Kidney (tissue), 14 donors: ENCODE measurements around the gene ORAI2. TPM values are rescaled to one million over a fixed set of nuclear protein-coding genes. Genes with fewer than 3 reads are reported as not detected.
"Not testable (repeated sequence)": the region's sequence is repeated elsewhere in the genome, so short reads cannot be mapped to it uniquely, and the experiment has no call there.

Experiments
- DNase-seq, 5 donors: peaks; one replicate each; pipeline ENCODE4 v3.0.0-alpha.2; 2013 to 2020
- FAIRE-seq: peaks from 2 replicates; lab custom pipeline; 2012; peaks lifted over from hg19 to GRCh38; lab: Jason Lieb, UNC
- H3K27ac ChIP-seq, 2 donors: one replicate each; pipeline ENCODE4 v1.7.0; 2013; ENCODE audit warnings: low read depth in 2 of 2, low read length in 2 of 2, inconsistent platforms in 1 of 2
- H3K27me3 ChIP-seq: one replicate; pipeline ENCODE4 v1.7.1; 2013; ENCODE audit warnings: low read length, inconsistent platforms; ENCODE audit not compliant: control insufficient read depth, insufficient read depth
- H3K36me3 ChIP-seq, 3 donors: one replicate each; pipeline versions ENCODE4 v1.7.0 to v1.7.1; 2013; ENCODE audit warnings: low read length in 3 of 3, control low read depth in 1 of 3, inconsistent platforms in 1 of 3; ENCODE audit not compliant: insufficient read depth in 3 of 3, control insufficient read depth in 2 of 3
- H3K4me1 ChIP-seq, 3 donors: one replicate each; pipeline versions ENCODE4 v1.7.0 to v1.7.1; 2013; ENCODE audit warnings: low read length in 3 of 3, inconsistent platforms in 1 of 3, low read depth in 1 of 3; ENCODE audit not compliant: control insufficient read depth in 2 of 3, insufficient read depth in 2 of 3
- H3K4me3 ChIP-seq, 3 donors: one replicate each; pipeline versions ENCODE4 v1.7.0 to v1.8.1; 2013; ENCODE audit warnings: low read length in 3 of 3, control low read depth in 1 of 3, inconsistent platforms in 1 of 3
- H3K9ac ChIP-seq, 3 donors: one replicate each; pipeline versions ENCODE4 v1.7.0 to v1.7.1; 2013; ENCODE audit warnings: low read length in 3 of 3, control low read depth in 1 of 3, inconsistent platforms in 1 of 3
- H3K9me3 ChIP-seq, 3 donors: one replicate each; pipeline versions ENCODE4 v1.7.0 to v1.7.1; 2013; ENCODE audit warnings: low read length in 3 of 3, control low read depth in 1 of 3, inconsistent platforms in 1 of 3; ENCODE audit not compliant: control insufficient read depth in 2 of 3, insufficient read depth in 1 of 3
- CTCF ChIP-seq: IDR thresholded peaks from 3 replicates; pipeline ENCODE4 v1.5.1; 2012; ENCODE audit warnings: mild to moderate bottlenecking, moderate library complexity, borderline replicate concordance; ENCODE audit not compliant: insufficient read depth; ENCODE audit errors: extremely low read depth
- intact Hi-C: fragments of 100-400 bp; cut with DNase I; formaldehyde crosslinking; loops from one replicate; pipeline ENCODE4 v1.11.1; 2022
- polyA plus RNA-seq: library from polyadenylated mRNA; stranded (reverse); fragments of 350-450 nt; fragmentation: Illumina TruSeq; extraction: RNeasy Lipid Tissue Mini Kit (QIAGEN cat#74804); gene quantifications from one replicate; pipeline ENCODE4 v1.2.3, GENCODE V29; 2014; ENCODE audit warnings: low read depth, low replicate concordance; ENCODE audit not compliant: insufficient read depth
- total RNA-seq: library from RNA; stranded (reverse); fragmentation: NEBNext Ultra II Directional; extraction: Animal tissue kit (Norgen Biotek cat#: 25700); gene quantifications from one replicate; pipeline ENCODE4 v1.2.1, GENCODE V29; 2021
- donor health status: control.
- donor health status: control.
- donor health status: control.
- donor health status: control.
- donor health status: control.
- donor health status: DM: yes; HTN: yes; CAD: no.
- donor health status: Normal renal cell carcinoma (clear cell type).

Gene ORAI2
- total and polyA plus RNA-seq, 2 donors from 2014 or later, result 13.8 to 45.6 TPM

- Histone ChIP-seq H3K4me3 (no peak overlapping the region), H3K27me3 (no peaks in the 10 kb centered on the region), H3K9ac (no peak overlapping the region), H3K36me3 (peaks cover 13 to 58% (median 38%) of the 10 kb centered on the region in 3 donors), H3K27ac (no peak overlapping the region), H3K9me3 (no peaks in the 10 kb centered on the region), H3K4me1 (no peaks in the 10 kb centered on the region)
- intact Hi-C loops, result no loop called here
- TF ChIP-seq CTCF, result peak; percentile 71
- FAIRE-seq, result no peak
- DNase-seq, result peak in 4 of 5 donors; percentile 18 to 70 (median 50)
Measured at GRCh38 chr7:102404005-102404861, 29.1 kb upstream of the ORAI2 start.

GRCh38 chr7:102404862-102405188 lies 28.6 kb upstream of the ORAI2 start:
- FAIRE-seq, H3K9me3 ChIP-seq, intact Hi-C loops, H3K4me3 ChIP-seq, H3K9ac ChIP-seq, H3K4me1 ChIP-seq, H3K27me3 ChIP-seq, DNase-seq, H3K27ac ChIP-seq: not testable (repeated sequence)
- peaks cover 12 to 59% (median 41%) of the 10 kb centered on the region in 3 donors for H3K36me3 ChIP-seq

GRCh38 chr7:102407910-102408309 lies 25.5 kb upstream of the ORAI2 start:
- no peak for TF ChIP-seq CTCF
- FAIRE-seq, result no peak
- H3K9me3 ChIP-seq, result no peaks in the 10 kb centered on the region

GRCh38 chr7:102408530-102408929 lies 24.8 kb upstream of the ORAI2 start:
- H3K9ac ChIP-seq, H3K4me1 ChIP-seq, H3K4me3 ChIP-seq, H3K27ac ChIP-seq, FAIRE-seq, intact Hi-C loops, DNase-seq, H3K9me3 ChIP-seq, H3K27me3 ChIP-seq: not testable (repeated sequence)
- peaks cover 12 to 66% (median 40%) of the 10 kb centered on the region in 3 donors for H3K36me3 ChIP-seq

More at GRCh38 chr7:102407910-102408309, 25.5 kb upstream of the ORAI2 start:
- Histone ChIP-seq H3K27ac (no peak overlapping the region), H3K4me3 (no peak overlapping the region), H3K36me3 (peaks cover 12 to 68% (median 38%) of the 10 kb centered on the region in 3 donors), H3K27me3 (no peaks in the 10 kb centered on the region), H3K9ac (no peak overlapping the region), H3K4me1 (peaks cover 0 to 2% (median 0%) of the 10 kb centered on the region in 3 donors)
- intact Hi-C loops, result no loop called here
- DNase-seq, result no peak
